ENCODE data around the gene CHD3. TPM values are rescaled to one million over a fixed set of nuclear protein-coding genes. Genes with fewer than 3 reads are reported as not detected.

Gene CHD3
- total and polyA plus RNA-seq, 3 donors from 2014 or later, result 62.3 to 123 (median 111) TPM

DNA sequence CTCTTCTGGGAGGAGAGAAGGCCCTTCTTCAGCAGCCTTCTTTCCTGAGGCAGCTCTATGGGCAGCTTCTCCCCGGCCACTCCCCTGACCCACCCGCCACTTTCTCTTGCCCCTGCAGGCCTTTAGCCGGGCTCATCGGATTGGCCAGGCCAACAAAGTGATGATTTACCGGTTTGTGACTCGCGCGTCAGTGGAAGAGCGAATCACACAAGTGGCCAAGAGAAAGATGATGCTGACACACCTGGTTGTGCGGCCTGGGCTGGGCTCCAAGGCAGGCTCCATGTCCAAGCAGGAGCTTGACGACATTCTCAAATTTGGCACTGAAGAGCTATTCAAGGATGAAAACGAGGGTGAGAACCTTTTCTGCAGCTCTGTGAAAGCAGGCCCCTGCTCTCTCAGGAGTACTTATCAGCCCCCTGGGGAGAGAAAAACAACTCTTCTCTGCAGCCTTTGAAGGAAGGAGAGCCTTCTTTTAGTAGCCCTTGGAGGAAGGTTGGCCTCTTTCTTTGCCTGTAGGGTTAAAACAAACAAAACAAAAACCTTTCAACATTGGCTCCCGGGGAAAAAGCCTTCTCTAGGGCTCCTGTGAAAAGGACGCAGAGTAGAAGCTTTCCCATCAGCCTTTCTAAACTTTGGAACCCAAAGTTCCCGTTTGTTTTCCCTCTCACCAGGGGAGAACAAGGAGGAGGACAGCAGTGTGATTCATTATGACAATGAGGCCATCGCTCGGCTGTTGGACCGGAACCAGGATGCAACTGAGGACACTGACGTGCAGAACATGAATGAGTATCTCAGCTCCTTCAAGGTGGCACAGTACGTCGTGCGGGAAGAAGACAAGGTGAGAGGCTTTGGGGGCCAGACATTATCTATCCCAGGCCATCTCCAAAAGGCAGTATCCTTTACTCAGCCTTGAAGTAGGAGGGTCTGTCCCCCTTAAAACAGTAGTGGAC, 14.8 kb downstream of the CHD3 start:
- Histone ChIP-seq H3K4me1 (no peaks in the 10 kb centered on the region), H3K27me3 (no peaks in the 10 kb centered on the region), H3K9me3 (no peaks in the 10 kb centered on the region), H3K27ac (no peak overlapping the region), H3K4me3 (no peak overlapping the region), H3K36me3 (ENCODE audit: low read depth, missing control alignments) (no peaks in the 10 kb centered on the region)
- TF ChIP-seq, protein P1, sequence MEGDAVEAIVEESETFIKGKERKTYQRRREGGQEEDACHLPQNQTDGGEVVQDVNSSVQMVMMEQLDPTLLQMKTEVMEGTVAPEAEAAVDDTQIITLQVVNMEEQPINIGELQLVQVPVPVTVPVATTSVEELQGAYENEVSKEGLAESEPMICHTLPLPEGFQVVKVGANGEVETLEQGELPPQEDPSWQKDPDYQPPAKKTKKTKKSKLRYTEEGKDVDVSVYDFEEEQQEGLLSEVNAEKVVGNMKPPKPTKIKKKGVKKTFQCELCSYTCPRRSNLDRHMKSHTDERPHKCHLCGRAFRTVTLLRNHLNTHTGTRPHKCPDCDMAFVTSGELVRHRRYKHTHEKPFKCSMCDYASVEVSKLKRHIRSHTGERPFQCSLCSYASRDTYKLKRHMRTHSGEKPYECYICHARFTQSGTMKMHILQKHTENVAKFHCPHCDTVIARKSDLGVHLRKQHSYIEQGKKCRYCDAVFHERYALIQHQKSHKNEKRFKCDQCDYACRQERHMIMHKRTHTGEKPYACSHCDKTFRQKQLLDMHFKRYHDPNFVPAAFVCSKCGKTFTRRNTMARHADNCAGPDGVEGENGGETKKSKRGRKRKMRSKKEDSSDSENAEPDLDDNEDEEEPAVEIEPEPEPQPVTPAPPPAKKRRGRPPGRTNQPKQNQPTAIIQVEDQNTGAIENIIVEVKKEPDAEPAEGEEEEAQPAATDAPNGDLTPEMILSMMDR (IDR thresholded peaks at IDR 0.05), result no peak
- TF ChIP-seq POLR2A (IDR thresholded peaks at IDR 0.05), result no peak
- WGBS, 2 donors, result 82 to 87% methylated on average over 22 of the region's 22 CpGs
- intact Hi-C loops (cut with DNase I; ENCODE audit: low total_unique reads), result no loop called here
- no peak for DNase-seq

DNA sequence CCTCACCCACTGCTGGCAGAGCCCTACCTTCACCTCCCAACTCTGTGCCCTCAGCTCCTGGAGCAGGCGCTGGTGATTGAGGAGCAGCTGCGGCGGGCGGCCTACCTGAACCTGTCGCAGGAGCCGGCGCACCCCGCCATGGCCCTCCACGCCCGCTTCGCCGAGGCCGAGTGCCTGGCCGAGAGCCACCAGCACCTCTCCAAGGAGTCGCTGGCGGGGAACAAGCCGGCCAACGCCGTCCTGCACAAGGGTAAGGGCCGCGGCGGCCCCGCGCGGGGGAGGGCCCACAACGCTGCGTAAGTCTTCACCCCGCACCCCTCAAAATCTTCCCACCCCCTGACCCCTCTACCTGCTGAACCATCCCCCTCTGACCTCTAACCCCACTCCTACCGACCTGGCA, 20.5 kb downstream of the CHD3 start:
- H3K9me3 ChIP-seq, result no peaks in the 10 kb centered on the region
- intact Hi-C loops (cut with DNase I; ENCODE audit: low total_unique reads), result no loop called here
- no peak for DNase-seq
- 78 to 94% methylated on average over 5 to 29 of the region's 29 CpGs for WGBS, 2 donors
- H3K27ac ChIP-seq, result no peak overlapping the region
- no peaks in the 10 kb centered on the region for H3K4me1 ChIP-seq
- no peaks in the 10 kb centered on the region for H3K27me3 ChIP-seq
- H3K36me3 ChIP-seq (ENCODE audit: low read depth, missing control alignments), result no peaks in the 10 kb centered on the region
- TF ChIP-seq, protein P1 (IDR thresholded peaks at IDR 0.05), result no peak
- TF ChIP-seq POLR2A (IDR thresholded peaks at IDR 0.05), result no peak
- H3K4me3 ChIP-seq, result no peak overlapping the region

DNA sequence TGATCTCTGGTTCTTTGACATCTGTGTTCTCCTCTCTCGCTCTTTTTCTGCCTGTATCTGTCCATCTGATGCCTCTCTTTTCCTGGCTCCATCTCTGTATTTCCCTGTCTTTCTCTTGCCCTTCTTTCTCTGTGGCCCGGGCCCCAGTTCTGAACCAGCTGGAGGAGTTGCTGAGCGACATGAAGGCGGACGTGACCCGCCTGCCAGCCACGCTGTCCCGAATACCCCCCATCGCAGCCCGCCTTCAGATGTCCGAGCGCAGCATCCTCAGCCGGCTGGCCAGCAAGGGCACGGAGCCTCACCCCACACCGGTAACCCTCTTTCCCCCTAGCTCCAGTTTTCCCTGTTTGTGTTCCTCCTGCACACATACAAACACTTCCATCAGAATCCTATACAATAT, 21.7 kb downstream of the CHD3 start:
- H3K9me3 ChIP-seq, result no peaks in the 10 kb centered on the region
- H3K4me3 ChIP-seq, result no peak overlapping the region
- no peak overlapping the region for H3K27ac ChIP-seq
- intact Hi-C loops (cut with DNase I; ENCODE audit: low total_unique reads), result loop anchor here (5.0 kb wide), 1 partner anchor 82 kb away; no protein-coding TSS in a partner anchor
- no peaks in the 10 kb centered on the region for H3K27me3 ChIP-seq
- TF ChIP-seq POLR2A (IDR thresholded peaks at IDR 0.05), result no peak
- TF ChIP-seq, protein P1 (IDR thresholded peaks at IDR 0.05), result no peak
- H3K4me1 ChIP-seq, result peaks cover 6% of the 10 kb centered on the region
- H3K36me3 ChIP-seq (ENCODE audit: low read depth, missing control alignments), result no peaks in the 10 kb centered on the region
- DNase-seq, result no peak
- WGBS, 2 donors, result 94 to 95% methylated on average over 15 of the region's 15 CpGs

DNA sequence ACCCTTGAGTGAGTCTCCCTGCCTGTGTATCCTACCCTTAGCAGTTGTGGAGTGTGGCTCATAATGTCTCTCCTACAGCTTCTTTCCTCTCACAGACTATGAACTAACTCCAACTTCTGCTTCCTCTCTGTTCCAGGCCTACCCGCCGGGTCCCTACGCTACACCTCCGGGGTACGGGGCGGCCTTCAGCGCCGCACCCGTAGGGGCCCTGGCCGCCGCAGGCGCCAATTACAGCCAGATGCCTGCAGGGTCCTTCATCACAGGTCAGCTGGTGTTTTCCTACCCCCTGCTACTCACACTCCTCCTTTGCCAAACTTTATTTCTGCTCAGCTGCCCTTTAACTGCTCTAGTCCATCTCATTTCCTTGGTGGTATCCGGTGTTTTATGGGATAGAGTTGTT, 22.1 kb downstream of the CHD3 start:
- 94 to 96% methylated on average over 13 of the region's 13 CpGs for WGBS, 2 donors
- Histone ChIP-seq H3K4me1 (peaks cover 6% of the 10 kb centered on the region), H3K27me3 (no peaks in the 10 kb centered on the region), H3K36me3 (ENCODE audit: low read depth, missing control alignments) (no peaks in the 10 kb centered on the region), H3K4me3 (no peak overlapping the region), H3K27ac (no peak overlapping the region), H3K9me3 (no peaks in the 10 kb centered on the region)
- no peak for DNase-seq
- intact Hi-C loops (cut with DNase I; ENCODE audit: low total_unique reads), result loop anchor here (5.0 kb wide), 1 partner anchor 82 kb away; no protein-coding TSS in a partner anchor
- TF ChIP-seq POLR2A (IDR thresholded peaks at IDR 0.05), result no peak
- TF ChIP-seq, protein P1 (IDR thresholded peaks at IDR 0.05), result no peak
